LNCaP clone FGC (cell line): ENCODE results near the gene LMO3.

Experiments
- DNase-seq: peaks from one replicate; pipeline ENCODE4 v3.0.0-alpha.2; 2011; ENCODE audit warnings: low read depth
- H3K4me3 ChIP-seq: 2 replicates; pipeline ENCODE4 v1.5.1; 2011; ENCODE audit warnings: mild to moderate bottlenecking, low read depth, low read length, control low read depth
- CTCF ChIP-seq: IDR thresholded peaks from 2 replicates; pipeline ENCODE4 v1.5.1; 2012; ENCODE audit warnings: mild to moderate bottlenecking; ENCODE audit not compliant: control insufficient read depth, insufficient read depth; ENCODE audit errors: extremely low read depth

Gene LMO3

GRCh38 chr12:16531621-16532020 is 74.3 kb downstream of the LMO3 start:
- peak; percentile 26 for DNase-seq
- no peak for TF ChIP-seq CTCF
- no peak overlapping the region for H3K4me3 ChIP-seq

DNA sequence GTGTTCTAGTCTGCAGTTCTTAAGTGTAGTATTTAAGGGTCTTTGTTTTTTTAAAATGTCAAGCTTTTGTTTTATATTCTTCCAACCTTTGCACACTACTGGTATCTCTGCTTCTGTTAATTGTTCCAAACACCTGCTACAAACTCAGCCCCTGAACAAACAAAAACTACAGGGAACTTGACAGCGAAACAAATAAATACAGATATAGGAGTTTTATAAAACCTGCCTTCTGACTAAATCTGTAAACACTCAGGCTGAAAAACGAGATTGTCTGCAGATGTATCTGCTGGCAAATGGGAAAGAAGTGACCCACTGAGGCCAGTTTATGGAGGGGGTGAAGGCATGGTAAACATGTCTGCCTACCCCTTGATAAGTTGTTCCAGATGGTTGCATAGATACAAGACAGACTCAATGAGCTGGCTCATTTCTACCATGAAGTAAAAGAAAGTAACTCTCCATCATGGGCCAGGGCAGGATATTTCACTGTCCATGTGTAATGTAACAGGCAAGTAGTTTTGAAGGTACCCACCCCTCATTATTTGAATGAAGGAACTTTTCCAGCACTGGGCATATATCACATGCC is 75.6 kb downstream of the LMO3 start:
- no peak for TF ChIP-seq CTCF
- H3K4me3 ChIP-seq = no peak overlapping the region
- no peak for DNase-seq

DNA sequence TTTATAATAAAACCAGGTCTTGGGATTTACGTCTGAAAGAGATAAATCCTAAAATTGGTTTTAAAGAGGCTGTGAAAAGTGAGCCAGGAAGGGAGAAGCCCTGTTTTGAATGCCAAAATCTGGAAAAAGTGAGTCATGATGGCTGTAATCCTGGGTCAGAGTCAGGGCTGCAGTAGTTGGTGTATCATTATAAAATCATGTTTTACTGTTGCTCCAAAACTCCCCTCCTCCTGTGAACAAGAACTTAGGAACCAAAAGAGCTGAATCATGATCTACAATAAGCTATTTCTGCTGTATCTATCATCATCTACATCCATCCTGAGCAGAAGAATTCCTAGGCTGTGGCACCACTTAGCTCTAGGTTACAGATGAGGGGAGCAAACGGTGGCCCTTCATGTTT is 79.3 kb downstream of the LMO3 start:
- no peak overlapping the region for H3K4me3 ChIP-seq
- no peak for DNase-seq
- no peak for TF ChIP-seq CTCF

- peak; percentile 82 for DNase-seq
- no peak for TF ChIP-seq CTCF
- H3K4me3 ChIP-seq = no peak overlapping the region
Observed at GRCh38 chr12:16524378-16524777, 81.6 kb downstream of the LMO3 start.

DNA sequence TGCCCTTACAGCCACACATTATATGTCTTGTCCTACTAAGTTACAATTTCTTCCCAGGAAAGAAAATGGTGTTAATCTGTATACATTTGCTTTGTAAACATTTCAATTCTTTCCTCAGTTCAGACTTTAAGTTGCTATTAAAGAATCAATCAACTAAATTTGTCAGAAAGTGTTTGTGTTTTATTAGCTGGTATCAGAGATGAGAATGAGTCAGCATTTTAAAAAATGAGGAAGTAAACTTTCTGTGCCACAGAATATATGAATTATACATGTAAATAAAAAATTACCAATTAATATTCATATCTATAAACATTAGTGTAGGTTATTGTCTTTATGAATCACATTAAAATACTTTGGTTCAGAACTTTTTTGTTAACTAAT is 82.0 kb downstream of the LMO3 start:
- no peak for DNase-seq
- no peak for TF ChIP-seq CTCF
- no peak overlapping the region for H3K4me3 ChIP-seq

GRCh38 chr12:16523284-16523950 is 82.5 kb downstream of the LMO3 start:
- no peak for DNase-seq
- no peak overlapping the region for H3K4me3 ChIP-seq
- TF ChIP-seq CTCF = no peak

GRCh38 chr12:16520328-16520727 is 85.6 kb downstream of the LMO3 start:
- TF ChIP-seq CTCF = no peak
- no peak for DNase-seq
- H3K4me3 ChIP-seq = no peak overlapping the region
